HUES48 (cell line): Measurements from ENCODE around the gene SHKBP1.

ENCODE experiments used
- H3K27ac ChIP-seq: one replicate; pipeline ENCODE4 v1.7.0; 2013; ENCODE audit warnings: low read depth, low read length, inconsistent platforms
- H3K27me3 ChIP-seq: 2 replicates; pipeline ENCODE4 v1.6.1; 2013; ENCODE audit warnings: mild to moderate bottlenecking, low read length; ENCODE audit not compliant: control insufficient read depth, insufficient read depth
- H3K36me3 ChIP-seq: 2 replicates; pipeline ENCODE4 v1.6.1; 2013; ENCODE audit warnings: low read length; ENCODE audit not compliant: control insufficient read depth, insufficient read depth
- H3K4me1 ChIP-seq: 2 replicates; pipeline ENCODE4 v1.6.1; 2013; ENCODE audit warnings: mild to moderate bottlenecking, low read length; ENCODE audit not compliant: control insufficient read depth, insufficient read depth
- H3K4me3 ChIP-seq: 2 replicates; pipeline ENCODE4 v1.5.1; 2013; ENCODE audit warnings: mild to moderate bottlenecking, low read depth, low read length
- H3K9ac ChIP-seq: 2 replicates; pipeline ENCODE4 v1.6.1; 2013; ENCODE audit warnings: mild to moderate bottlenecking, low read depth, low read length, moderate library complexity
- H3K9me3 ChIP-seq: 2 replicates; pipeline ENCODE4 v1.6.1; 2013; ENCODE audit warnings: low read length; ENCODE audit not compliant: control insufficient read depth, insufficient read depth

SHKBP1 gene

DNA sequence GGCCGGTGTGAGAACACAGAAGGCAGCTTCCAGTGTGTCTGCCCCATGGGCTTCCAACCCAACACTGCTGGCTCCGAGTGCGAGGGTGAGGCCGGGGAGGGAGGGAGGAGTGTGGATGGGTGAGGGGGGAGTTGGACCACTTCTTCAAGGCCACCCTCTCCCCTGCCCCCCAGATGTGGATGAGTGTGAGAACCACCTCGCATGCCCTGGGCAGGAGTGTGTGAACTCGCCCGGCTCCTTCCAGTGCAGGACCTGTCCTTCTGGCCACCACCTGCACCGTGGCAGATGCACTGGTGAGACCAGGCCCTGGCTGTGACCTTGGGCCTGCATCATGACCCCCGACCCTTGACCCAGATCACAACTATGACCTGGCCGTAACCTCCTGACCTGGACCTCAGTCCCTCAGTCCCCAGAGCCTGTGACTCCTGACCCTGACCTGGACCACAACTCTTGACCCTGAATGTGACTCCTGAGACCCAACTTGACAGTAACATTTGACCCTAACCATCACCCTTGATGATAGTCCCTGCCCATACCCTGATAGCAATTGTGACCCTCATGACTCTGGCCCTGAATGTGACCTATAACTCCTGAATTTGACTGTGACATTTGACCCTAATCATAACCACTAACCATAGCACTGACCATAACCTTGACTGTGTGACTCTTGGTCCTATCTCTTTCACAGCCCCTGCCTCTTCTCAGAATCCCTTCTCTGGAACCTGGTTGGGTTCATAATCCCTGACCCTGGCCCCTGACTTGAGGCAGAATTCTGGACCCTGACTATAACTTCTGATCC, 35.4 kb downstream of the SHKBP1 start:
- Histone ChIP-seq H3K27me3 (peaks cover 48% of the 10 kb centered on the region), H3K27ac (no peak overlapping the region), H3K9ac (no peak overlapping the region), H3K4me3 (no peak overlapping the region), H3K9me3 (no peaks in the 10 kb centered on the region), H3K36me3 (peaks cover 5% of the 10 kb centered on the region; the same call in 1 of the 2 replicates), H3K4me1 (peaks cover 8% of the 10 kb centered on the region)

GRCh38 chr19:40612831-40613689, 36.4 kb downstream of the SHKBP1 start:
- Histone ChIP-seq H3K27me3 (peaks cover 39% of the 10 kb centered on the region), H3K36me3 (peaks cover 5% of the 10 kb centered on the region; the same call in 1 of the 2 replicates), H3K9me3 (no peaks in the 10 kb centered on the region), H3K9ac (peak overlapping the region; percentile 68), H3K4me3 (peak overlapping the region; percentile 92), H3K4me1 (peaks cover 8% of the 10 kb centered on the region), H3K27ac (peak overlapping the region; percentile 74)

- H3K27me3 ChIP-seq: peaks cover 32% of the 10 kb centered on the region
- H3K36me3 ChIP-seq: peaks cover 5% of the 10 kb centered on the region; the same call in 1 of the 2 replicates
- peak overlapping the region; percentile 68 for H3K9ac ChIP-seq
- H3K4me3 ChIP-seq: peak overlapping the region; percentile 92
- peak overlapping the region; percentile 88 for H3K27ac ChIP-seq
- H3K9me3 ChIP-seq: no peaks in the 10 kb centered on the region
- H3K4me1 ChIP-seq: peaks cover 8% of the 10 kb centered on the region
Observed at GRCh38 chr19:40613690-40614621, 37.3 kb downstream of the SHKBP1 start.

DNA sequence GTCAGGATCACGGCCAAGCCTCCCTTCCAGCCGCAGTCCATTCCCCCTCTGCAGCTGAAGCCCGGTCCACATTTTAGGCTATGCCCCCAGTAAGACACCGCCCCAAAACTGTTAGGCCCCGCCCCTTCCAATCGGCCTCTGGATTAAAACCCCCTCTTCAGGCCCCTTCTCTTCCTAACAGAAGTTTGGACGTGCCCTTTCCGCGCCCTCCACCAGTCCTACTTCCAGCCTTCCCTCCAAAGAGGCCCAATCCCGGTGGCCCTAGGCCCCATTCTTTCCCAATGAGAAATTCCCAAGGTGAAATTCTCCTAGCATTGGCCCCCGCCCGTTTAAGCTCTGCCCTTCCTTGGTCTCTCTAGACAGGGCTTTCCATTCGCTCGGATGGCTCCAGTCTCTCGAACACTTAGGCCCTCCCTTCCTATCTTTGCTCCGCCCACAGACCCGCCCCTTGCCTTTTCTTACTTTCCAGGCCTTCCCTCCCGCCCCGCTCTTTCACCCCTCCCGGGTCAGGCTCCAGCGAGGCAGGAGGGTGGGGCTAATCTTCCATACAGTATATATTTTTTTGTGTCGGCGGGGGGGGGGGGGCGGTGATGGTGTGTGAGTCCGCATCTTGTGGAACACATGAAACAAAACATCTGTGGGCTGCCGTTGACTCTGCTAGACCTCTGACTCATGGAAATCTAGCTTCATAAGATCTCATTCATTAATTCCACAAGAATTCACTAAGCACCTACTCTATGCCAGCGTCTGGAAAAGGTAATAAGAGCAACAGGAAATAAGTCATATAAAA, 38.1 kb downstream of the SHKBP1 start:
- Histone ChIP-seq H3K36me3 (peaks cover 14% of the 10 kb centered on the region), H3K27ac (peak overlapping the region; percentile 88), H3K9me3 (no peaks in the 10 kb centered on the region), H3K27me3 (peaks cover 25% of the 10 kb centered on the region), H3K4me1 (peaks cover 8% of the 10 kb centered on the region), H3K9ac (no peak overlapping the region), H3K4me3 (peak overlapping the region; percentile 92)

GRCh38 chr19:40616178-40616577, 39.5 kb downstream of the SHKBP1 start:
- Histone ChIP-seq H3K9ac (no peak overlapping the region), H3K36me3 (peaks cover 18% of the 10 kb centered on the region)

DNA sequence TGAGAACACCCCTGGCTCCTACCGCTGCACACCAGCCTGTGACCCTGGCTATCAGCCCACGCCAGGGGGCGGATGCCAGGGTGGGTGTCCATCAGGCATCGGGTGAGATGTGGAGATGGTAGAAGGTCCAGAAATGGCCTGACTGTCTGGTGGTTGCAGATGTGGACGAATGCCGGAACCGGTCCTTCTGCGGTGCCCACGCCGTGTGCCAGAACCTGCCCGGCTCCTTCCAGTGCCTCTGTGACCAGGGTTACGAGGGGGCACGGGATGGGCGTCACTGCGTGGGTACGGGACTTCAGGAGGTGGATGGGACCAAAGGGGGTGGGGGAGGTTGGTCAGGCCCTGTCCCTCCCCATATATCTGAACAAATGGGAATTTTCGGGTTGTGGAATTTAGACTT, 40.3 kb downstream of the SHKBP1 start:
- no peak overlapping the region for H3K27ac ChIP-seq

More at GRCh38 chr19:40616178-40616577, 39.5 kb downstream of the SHKBP1 start:
- no peak overlapping the region for H3K4me3 ChIP-seq
- H3K9me3 ChIP-seq: no peaks in the 10 kb centered on the region
- H3K27me3 ChIP-seq: peaks cover 17% of the 10 kb centered on the region
- H3K27ac ChIP-seq: no peak overlapping the region
- H3K4me1 ChIP-seq: peaks cover 3% of the 10 kb centered on the region

GRCh38 chr19:40617961-40618360, 41.3 kb downstream of the SHKBP1 start:
- Histone ChIP-seq H3K27me3 (no peaks in the 10 kb centered on the region), H3K9me3 (no peaks in the 10 kb centered on the region), H3K27ac (no peak overlapping the region), H3K4me1 (peaks cover 3% of the 10 kb centered on the region; the same call in 1 of the 2 replicates), H3K36me3 (peaks cover 33% of the 10 kb centered on the region), H3K4me3 (no peak overlapping the region), H3K9ac (no peak overlapping the region)

More for the DNA sequence above, 40.3 kb downstream of the SHKBP1 start:
- peaks cover 25% of the 10 kb centered on the region for H3K36me3 ChIP-seq
- H3K4me3 ChIP-seq: no peak overlapping the region
- H3K4me1 ChIP-seq: peaks cover 3% of the 10 kb centered on the region
- no peaks in the 10 kb centered on the region for H3K9me3 ChIP-seq
- peaks cover 9% of the 10 kb centered on the region for H3K27me3 ChIP-seq
- no peak overlapping the region for H3K9ac ChIP-seq

- no peak overlapping the region for H3K9ac ChIP-seq
Observed at GRCh38 chr19:40619333-40620160, 42.9 kb downstream of the SHKBP1 start.

DNA sequence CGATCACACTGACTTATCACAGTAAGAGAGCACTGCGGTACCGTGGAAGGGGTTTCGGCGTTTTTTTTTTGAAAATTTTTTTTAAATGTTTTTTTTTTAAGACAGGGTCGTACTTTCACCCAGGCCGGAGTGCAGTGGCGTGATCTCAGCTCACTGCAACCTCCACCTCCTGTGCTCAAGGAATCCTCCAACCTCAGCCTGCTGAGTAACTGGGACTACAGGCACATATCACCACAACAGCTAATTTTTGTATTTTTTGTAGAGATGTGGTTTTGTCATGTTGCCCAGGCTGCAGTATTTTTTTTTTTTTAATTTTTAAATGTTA, 43.5 kb downstream of the SHKBP1 start:
- Histone ChIP-seq H3K9me3 (no peaks in the 10 kb centered on the region), H3K36me3 (peaks cover 33% of the 10 kb centered on the region), H3K9ac (no peak overlapping the region), H3K27ac (no peak overlapping the region), H3K27me3 (no peaks in the 10 kb centered on the region), H3K4me1 (peaks cover 6% of the 10 kb centered on the region), H3K4me3 (no peak overlapping the region)

More at GRCh38 chr19:40619333-40620160, 42.9 kb downstream of the SHKBP1 start:
- H3K4me1 ChIP-seq: peaks cover 8% of the 10 kb centered on the region
- H3K36me3 ChIP-seq: peaks cover 33% of the 10 kb centered on the region
- H3K27ac ChIP-seq: no peak overlapping the region
- H3K27me3 ChIP-seq: no peaks in the 10 kb centered on the region
- no peaks in the 10 kb centered on the region for H3K9me3 ChIP-seq
- no peak overlapping the region for H3K4me3 ChIP-seq
